HG03520 (cell line): ENCODE results near the gene ASAP2.

Source experiments
- ATAC-seq: cut with Tn5 transposase; IDR thresholded peaks from one replicate; pipeline ENCODE4 v1.9.1; 2021; ENCODE audit warnings: mild to moderate bottlenecking, moderate library complexity; ENCODE audit not compliant: unreplicated experiment

ASAP2 gene

DNA sequence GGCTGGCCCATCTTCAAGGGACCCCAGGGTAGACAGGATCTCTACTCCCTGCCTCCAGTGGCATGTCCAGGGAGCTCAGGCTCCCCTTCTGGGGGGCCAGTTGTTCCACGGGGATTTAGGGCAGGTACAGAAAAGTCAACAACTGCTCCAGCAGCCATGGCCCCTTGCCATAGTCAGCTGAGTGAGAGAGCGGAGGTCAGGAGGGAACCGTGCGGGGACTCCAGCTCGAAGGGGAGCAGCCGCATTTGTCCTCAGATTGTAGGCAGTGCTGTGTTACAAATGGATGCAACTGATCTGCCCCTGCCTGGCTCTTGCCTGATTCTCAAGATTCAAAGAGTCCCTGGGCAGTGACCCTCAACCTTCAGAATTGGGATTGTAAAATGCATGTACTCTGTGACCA lies 166.9 kb downstream of the ASAP2 start:
- no peak for ATAC-seq

DNA sequence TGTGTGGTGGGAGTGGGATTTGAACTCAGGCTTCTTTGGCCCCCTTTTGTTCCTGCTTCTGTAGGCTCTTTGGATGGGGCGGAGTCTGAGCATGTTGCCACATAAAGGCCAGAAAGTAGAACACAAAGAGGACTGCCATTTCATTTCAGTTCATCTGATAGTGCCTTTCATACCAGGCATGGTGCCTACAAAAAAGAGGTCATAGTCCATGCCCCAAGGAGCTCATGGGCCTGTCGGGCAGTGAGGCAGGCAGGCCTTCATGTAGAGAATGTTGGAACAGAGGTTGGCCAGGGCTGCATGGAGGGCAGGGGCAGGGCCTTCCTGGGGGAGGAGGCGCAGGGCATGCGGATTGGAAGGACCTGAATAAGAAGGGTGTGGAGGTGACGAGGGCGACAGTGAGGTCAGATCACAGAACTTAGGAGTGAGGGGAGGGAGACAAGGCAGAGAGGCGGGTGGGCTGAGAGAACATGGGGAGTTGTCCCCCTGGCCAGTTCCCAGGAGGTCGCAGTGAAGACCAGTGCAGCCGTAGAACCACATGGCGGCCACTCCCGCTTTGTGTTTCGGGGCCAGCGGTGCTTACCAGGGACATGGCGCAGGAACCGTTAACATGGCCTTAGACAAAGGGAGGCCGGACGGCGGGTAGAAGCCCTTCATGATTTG lies 167.6 kb downstream of the ASAP2 start:
- ATAC-seq = no peak

DNA sequence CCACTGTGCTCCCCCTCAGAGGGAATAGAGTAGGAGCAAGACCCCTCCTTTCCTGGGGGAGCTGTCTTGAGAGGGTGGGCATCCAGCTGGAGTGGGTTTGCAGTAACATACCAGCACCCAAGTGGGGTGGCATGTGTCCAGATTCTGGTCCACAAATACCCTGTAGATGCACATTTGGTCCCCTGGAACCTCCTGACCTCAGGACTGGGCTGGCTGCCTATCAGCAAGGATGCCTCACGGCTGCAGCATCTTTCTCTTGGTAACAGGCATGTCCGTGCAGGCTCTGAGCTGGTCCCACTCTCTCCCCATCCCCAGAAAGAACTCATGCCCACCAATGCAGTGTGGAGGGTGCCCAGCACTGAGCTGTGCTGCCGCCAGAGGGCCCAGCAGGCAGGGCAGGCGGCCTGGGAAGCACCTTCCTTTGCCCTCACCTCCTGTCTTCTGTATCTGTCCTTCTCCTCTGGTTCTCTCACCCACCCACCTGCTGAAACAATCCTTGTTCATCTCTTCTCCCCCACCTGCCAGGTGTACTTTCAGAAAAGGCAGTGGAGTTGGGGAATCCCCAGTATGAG lies 169.3 kb downstream of the ASAP2 start:
- no peak for ATAC-seq

DNA sequence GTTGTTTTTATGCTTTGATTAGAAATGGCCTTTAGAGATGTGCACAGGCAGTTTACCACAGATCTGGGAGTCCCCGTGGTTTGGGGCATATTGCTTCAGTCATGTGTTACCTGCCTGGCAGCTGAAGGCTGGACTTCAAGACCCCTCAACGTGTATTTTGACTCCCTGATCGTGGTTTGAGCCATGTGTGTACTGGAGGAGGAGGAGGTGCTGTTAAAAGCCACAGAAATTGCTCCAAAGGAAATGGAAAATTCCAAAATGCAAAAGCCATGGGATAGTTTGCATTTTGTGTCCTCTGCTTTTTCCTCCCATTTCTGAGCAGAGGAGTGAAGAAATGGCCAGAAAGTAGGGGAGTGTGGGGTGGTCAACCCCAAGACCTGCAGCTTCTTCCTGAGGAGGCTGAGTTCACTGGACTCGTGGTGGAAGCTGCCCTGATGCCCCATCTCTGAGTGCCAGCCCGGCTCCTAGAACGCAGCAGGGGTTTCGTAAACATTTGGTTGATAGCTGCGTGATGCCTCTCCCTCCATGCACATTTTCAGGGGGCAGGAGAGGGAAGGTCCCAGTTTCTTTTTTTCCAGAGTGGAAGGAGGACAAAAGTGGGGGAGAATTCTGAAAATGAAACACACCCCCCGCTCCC lies 171.0 kb downstream of the ASAP2 start:
- ATAC-seq = no peak

DNA sequence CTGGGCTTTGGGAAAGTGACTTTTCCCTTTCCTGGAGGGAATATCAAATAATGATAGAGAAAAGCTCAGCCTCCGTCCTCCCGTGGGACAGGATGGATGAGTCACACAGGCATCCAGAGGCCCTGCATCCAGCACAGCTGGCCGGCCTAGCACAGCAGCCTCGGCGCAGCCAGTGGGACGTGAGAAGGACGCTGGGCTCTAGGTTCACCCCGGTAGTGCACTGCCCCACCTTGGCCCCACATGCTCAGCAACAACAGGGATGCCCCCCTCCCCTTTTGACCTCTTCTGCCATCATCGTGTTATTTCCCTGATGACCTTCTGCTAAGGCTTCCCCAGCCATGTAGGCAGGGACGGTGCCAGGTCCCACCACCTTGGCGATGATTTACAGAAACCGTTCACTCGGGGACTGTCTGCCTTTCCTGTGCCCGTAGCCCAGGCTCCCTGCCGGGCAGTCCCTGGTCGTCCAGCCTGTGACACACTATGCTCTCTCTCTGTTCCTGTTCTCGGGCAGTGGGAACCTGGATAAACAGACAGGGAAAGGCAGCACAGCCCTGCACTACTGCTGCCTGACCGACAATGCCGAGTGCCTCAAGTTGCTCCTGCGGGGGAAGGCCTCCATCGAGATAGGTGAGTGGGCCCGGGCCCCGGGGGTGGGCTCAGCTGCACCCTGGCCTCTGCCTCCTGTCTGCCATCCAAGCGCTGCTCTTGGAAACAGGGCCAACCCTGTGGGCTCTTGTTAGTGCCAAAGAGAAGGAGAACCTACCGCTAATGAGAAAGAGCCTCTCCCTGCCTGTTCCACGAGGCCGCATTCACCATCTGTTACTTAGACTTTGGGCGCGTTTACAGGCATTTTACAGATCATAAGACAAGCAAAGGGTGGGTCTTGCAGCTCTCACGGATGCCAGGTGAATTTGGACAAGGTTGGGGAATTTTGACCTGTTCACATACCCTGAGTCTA lies 172.1 kb downstream of the ASAP2 start:
- no peak for ATAC-seq

DNA sequence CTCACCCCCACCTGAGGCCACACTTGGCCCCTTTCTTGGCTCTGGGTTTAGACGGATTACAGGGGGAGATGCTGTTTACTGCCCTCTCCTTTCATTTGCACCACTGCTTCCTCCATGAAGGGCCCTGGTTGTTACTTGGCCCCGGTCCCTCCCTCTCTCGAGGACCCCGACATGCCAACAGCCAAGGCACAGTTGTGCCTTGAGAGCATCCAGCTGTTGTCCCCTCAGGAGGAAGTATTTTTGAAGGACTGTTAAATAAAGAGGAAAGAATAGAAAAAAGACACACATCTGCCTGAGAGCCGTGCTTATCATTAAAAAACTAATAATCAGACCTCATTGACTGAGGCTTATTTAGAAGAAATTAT lies 172.8 kb downstream of the ASAP2 start:
- ATAC-seq = no peak

GRCh38 chr2:9380702-9381628 lies 174.4 kb downstream of the ASAP2 start:
- ATAC-seq = no peak

GRCh38 chr2:9382604-9383235 lies 176.1 kb downstream of the ASAP2 start:
- ATAC-seq = no peak

- no peak for ATAC-seq
These were observed 177.9 kb downstream of the ASAP2 start for GRCh38 chr2:9384521-9384920.

DNA sequence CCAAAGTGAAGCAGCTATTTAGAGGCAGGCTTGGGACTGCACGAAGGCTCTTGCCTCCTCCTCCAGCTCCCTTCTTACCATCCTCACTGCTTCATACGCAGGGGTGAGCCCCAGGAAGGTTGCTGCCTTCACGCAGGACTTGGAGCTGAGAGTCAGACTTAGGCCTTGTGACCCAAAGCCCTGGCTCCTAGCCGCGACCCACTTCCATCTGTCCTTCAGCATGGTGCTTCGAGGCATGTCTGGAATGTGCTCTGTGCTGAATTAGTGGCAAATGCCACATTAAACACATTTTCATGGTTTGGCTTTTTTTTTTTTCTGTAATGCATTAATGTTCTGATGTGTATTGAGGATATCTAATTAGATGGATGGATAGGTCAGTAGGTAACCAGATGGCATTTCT lies 179.2 kb downstream of the ASAP2 start:
- no peak for ATAC-seq

DNA sequence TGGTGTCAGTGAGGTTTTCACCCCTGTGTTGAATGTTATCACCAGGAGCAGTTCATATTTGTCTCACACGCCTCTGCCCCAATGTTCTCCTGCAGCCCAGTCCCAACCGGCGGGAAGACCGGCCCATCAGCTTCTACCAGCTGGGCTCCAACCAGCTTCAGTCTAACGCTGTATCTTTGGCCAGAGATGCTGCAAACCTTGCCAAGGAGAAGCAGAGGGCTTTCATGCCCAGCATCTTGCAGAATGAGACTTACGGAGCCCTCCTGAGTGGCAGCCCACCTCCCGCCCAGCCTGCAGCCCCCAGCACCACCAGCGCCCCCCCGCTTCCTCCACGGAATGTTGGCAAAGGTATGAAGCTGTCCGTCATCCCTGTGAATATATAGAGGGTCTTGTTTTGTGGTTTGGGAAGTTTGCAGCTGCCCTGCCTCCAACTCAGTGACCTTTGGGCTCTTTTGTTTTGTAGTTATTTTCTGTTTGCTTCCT lies 181.6 kb downstream of the ASAP2 start:
- no peak for ATAC-seq

GRCh38 chr2:9388950-9389911 lies 182.6 kb downstream of the ASAP2 start:
- ATAC-seq = no peak

DNA sequence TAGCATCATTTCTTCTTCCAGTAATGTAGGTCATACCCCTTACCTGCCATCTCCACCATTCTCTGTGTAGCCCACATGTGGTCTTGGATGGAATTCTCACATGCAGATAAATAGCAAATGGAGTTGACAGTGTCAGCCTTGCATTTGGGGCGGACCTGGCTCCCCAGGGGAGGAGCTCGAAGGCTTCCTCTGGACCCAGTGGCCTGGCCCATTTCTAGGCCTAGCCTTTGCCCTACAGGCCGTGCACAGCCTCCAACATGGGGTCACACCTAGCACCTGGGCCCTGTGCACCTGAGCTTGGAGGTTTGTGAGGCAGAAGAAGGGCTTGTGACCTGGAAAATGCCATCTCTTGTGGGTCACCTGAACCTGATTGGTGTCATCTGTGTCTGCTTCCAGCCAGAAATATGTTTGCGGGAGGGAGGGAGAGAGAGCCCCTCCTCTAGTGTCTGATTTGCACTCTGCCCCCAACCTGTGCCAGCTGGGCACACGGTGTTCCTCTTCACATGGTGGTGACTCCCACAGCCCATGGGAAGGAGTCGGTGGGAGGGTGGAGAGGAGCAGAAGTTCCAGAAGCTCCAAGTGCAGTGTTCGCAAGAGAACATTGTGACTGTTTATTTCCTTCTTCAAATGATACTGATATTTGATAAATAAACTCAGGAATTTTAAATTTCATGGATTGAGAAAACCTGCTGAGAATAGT lies 183.7 kb downstream of the ASAP2 start:
- ATAC-seq = no peak

- no peak for ATAC-seq
These were observed 184.4 kb downstream of the ASAP2 start for GRCh38 chr2:9390991-9391390.

GRCh38 chr2:9391961-9392720 lies 185.5 kb downstream of the ASAP2 start:
- ATAC-seq = no peak

- no peak for ATAC-seq
These were observed 186.5 kb downstream of the ASAP2 start for GRCh38 chr2:9392898-9393765.
